ENCODE data around the gene LACRT.

LACRT gene

DNA sequence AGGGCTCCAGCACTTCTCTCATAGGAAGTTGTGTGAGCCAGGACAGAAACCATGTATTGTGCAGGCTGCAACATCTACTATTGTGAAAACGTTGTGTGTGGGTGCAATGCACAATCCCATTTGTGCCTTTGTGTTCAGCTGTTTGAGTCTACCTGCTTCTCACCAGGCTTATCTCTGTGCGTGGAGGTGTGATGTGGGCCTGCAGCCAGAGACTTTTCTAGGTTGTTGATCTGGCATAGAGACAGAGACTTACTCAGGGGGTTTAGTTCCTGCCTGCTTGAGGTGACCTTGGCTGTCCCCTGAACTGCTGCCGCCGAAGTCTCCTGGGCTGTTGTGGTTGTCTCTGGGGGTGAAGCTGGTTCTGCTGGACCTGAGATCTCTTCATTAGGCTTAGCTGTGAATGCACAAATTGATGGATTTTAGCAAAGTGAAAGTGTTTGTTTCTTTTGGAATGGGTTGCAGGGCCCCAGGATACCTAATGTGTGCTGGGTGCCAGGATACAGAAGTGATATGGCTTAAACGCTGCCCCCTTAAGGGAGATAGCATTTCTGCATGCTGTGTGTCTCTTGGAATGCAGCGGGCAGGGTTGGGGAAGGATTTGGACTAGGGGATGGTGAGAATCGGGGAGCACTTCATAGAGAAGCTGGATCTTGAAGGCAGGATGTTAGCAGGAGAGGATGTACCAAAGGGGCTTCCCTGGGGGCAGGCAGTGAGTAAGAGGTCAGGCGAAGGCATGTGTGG, 2.5 kb downstream of the LACRT start:
- no peak for DNase-seq

GRCh38 chr12:54631551-54631950, 3.1 kb downstream of the LACRT start:
- DNase-seq: no peak

GRCh38 chr12:54629925-54630324, 4.8 kb downstream of the LACRT start:
- DNase-seq: no peak

- DNase-seq: no peak
Observed at GRCh38 chr12:54628186-54628846, 6.4 kb downstream of the LACRT start.

DNA sequence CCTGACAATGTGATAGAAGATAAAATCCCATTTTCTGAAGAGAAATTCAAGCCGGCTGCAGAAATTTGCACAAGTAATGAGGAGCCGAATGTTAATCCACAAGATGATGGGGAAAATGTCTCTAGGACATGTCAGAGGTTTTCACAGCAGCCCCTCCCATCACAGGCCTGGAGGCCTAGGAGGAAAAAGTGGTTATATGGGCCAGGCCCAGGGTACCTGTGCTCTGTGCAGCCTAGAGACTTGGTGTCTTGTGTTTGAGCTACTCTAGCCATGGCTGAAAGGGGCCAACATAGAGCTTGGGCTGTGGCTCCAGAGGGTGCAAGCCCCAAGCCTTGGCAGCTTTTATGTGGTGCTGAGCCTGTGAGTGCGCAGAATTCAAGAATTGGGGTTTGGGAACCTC, 7.4 kb downstream of the LACRT start:
- no peak for DNase-seq

GRCh38 chr12:54625598-54625997, 9.1 kb downstream of the LACRT start:
- no peak for DNase-seq

- no peak for DNase-seq
Observed at GRCh38 chr12:54624315-54625279, 10.1 kb downstream of the LACRT start.

- DNase-seq: no peak
Observed at GRCh38 chr12:54622463-54623183, 12.1 kb downstream of the LACRT start.

- no peak for DNase-seq
Observed at GRCh38 chr12:54616933-54617680, 17.6 kb downstream of the LACRT start.

DNA sequence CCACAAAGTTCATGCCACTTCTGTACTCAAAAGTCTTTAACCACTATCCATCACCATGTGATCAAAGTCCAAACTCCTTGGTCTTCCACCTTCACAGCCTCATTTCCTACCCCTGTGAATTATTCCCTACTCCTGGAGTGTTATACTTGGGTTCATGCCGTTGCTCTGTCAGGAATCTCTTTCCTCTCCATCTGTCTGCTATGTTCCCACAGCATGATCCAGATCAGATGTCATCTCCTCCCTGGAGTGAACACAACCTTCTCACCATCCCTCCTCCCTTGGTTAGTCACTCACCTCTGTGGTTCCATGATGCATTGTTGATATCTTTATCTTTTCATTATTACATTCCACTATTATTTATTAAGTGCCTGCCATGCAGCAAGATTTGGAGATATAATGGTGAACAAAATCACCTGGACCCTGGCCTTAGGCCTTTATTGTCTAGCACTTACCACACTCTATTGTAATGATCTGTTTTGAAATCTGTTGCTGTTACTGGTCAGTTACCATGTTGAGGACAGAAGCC, 22.4 kb downstream of the LACRT start:
- no peak for DNase-seq

DNA sequence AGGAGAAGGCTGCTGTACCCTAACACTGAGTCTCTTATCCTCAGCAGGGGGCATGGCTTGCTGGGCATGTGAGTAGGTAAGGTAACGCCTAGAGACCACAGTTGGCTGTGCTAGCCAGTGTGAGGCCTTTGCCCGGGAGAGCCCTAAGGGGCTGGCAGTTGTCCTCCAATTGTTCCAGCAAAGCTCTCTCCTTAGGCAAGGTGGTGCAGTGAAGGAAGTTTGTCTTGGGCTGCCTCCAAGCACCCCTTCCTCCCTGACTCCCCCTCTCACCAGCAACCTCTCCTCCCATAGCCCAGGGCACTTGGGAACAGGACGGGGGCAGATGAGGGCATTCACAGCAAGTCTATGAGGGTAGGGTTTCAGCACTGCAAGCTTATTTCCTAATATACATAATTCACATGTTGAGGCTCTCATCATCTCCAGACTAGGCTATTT, 23.0 kb downstream of the LACRT start:
- DNase-seq: no peak

- no peak for DNase-seq
Observed at GRCh38 chr12:54608769-54609168, 25.9 kb downstream of the LACRT start.

GRCh38 chr12:54608156-54608555, 26.5 kb downstream of the LACRT start:
- DNase-seq: no peak

- no peak for DNase-seq
Observed at GRCh38 chr12:54606556-54606955, 28.1 kb downstream of the LACRT start.

GRCh38 chr12:54605138-54605970, 29.3 kb downstream of the LACRT start:
- DNase-seq: no peak

GRCh38 chr12:54604436-54604835, 30.3 kb downstream of the LACRT start:
- no peak for DNase-seq

DNA sequence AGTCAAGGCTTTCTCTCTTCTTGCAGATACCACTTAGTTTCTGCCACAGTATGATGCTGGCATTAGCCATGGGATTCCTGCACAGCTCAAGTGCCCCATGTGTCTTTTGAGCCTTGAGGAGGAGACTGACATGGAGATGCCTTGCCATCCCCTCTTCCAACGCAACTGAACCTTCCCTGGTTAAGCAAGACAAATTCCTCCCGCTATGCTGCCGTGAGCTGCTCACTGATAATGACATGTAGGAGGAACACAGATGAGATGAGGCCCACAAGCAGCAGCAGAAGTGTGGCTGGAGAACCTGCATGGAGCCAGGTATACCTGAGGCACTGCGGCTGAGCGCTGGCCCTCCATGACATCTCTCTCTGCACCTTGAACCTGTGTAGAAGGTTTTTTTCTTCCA, 30.8 kb downstream of the LACRT start:
- no peak for DNase-seq

GRCh38 chr12:54603173-54603814, 31.4 kb downstream of the LACRT start:
- DNase-seq: peak; percentile 69 to 76

DNA sequence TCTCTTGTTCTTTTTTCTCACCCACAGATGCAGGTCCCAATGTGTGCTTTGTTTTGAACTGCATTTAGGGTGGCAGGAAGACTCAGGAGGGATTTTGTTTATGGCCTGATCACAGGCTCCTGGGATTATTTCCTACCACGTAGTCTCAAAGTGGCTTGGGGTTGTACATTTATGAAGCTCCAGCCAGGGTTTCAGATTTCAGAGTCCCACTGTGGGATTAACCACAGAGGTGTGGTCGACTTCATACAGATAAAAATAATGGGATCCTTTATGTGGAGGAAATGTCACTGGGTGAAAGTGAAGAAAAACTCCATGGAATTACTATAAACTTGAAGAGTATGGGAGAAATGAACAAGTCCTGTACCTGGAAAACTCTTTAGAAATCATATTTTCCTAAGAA, 32.0 kb downstream of the LACRT start:
- no peak for DNase-seq

DNA sequence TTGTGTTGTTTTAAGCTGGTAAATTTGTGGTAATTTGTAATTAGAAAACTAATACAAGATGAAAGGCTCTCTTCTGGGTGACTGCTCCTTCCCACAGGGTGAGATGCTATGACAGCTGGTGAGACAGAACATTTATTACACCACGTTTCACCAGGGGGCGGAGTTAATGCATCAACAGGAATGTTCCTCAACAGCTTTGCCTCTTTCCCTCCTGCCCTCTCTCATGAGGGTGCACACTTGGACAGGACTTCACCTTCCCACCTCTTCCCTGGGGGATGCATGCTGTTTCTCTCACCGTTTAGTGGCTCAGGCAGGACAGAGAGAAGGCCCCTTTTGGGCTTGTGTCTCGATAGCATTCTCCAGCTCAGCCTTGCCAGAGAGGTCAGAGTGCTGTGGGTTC, 32.9 kb downstream of the LACRT start:
- no peak for DNase-seq
